Thyroid gland (tissue), 4 donors: ENCODE data around the gene SERTAD1.

Source experiments
- CTCF ChIP-seq, 6 experiments: fragments of 200-600 bp in 3 of 6; fragments of 450-650 bp in 3 of 6; sonication (generic) in 3 of 6; IDR thresholded peaks; one replicate each; pipeline ENCODE4 v1.5.1; 2016 to 2019; ENCODE audit warnings: antibody characterized with exemption in 6 of 6, mild to moderate bottlenecking in 2 of 6, inconsistent platforms in 1 of 6, moderate library complexity in 1 of 6
- POLR2A ChIP-seq, 2 donors: fragments of 450-650 bp; IDR thresholded peaks; one replicate each; pipeline ENCODE4 v1.6.1; 2017; ENCODE audit warnings: antibody characterized with exemption in 2 of 2, mild to moderate bottlenecking in 2 of 2, moderate library complexity in 1 of 2

- TF ChIP-seq CTCF (IDR thresholded peaks at IDR 0.05): no peak
- no peak for TF ChIP-seq POLR2A (IDR thresholded peaks at IDR 0.05)
Observed at GRCh38 chr19:40411125-40411842, 14.5 kb downstream of the SERTAD1 start.
